HEK293 (cell line): Measurements from ENCODE around the gene ITGB4.

Source experiments
- BCL6B ChIP-seq: fragments of 450-650 bp; formaldehyde crosslinking; IDR thresholded peaks from 2 replicates; pipeline ENCODE4 v1.5.1; 2017; ENCODE audit warnings: missing biosample characterization, missing genetic modification characterization
- CTCF ChIP-seq: fragments of 450-650 bp; formaldehyde crosslinking; IDR thresholded peaks from 2 replicates; pipeline ENCODE4 v1.5.1; 2016; ENCODE audit warnings: missing biosample characterization, missing genetic modification characterization
- ELK4 ChIP-seq: IDR thresholded peaks from 2 replicates; pipeline ENCODE4 v1.6.1; 2011; ENCODE audit warnings: mild to moderate bottlenecking, low read depth, low read length, borderline replicate concordance
- MEIS1 ChIP-seq: sonication (generic); formaldehyde crosslinking; IDR thresholded peaks from 2 replicates; pipeline ENCODE4 v1.8.1; 2022; ENCODE audit warnings: missing genetic modification reagents, mild to moderate bottlenecking, borderline replicate concordance
- REST ChIP-seq: fragments of 450-650 bp; formaldehyde crosslinking; IDR thresholded peaks from 2 replicates; pipeline ENCODE4 v1.5.1; 2016; ENCODE audit warnings: missing biosample characterization, missing genetic modification characterization
- SP3 ChIP-seq: fragments of 450-650 bp; formaldehyde crosslinking; IDR thresholded peaks from 2 replicates; pipeline ENCODE4 v1.5.1; 2016; ENCODE audit warnings: missing biosample characterization, missing genetic modification characterization
- ZNF155 ChIP-seq: fragments of 450-650 bp; formaldehyde crosslinking; IDR thresholded peaks from 2 replicates; pipeline ENCODE4 v1.5.1; 2016; ENCODE audit warnings: missing biosample characterization, missing genetic modification characterization
- ZNF302 ChIP-seq: fragments of 450-650 bp; formaldehyde crosslinking; IDR thresholded peaks from 2 replicates; pipeline ENCODE4 v1.5.1; 2016; ENCODE audit warnings: missing biosample characterization, missing genetic modification characterization, low read depth
- ZNF555 ChIP-seq: fragments of 450-650 bp; formaldehyde crosslinking; conservative IDR thresholded peaks from 2 replicates; pipeline ENCODE4 v1.5.1; 2017; ENCODE audit warnings: missing biosample characterization, mild to moderate bottlenecking, missing genetic modification characterization, inconsistent platforms
- ZNF76 ChIP-seq: fragments of 450-650 bp; formaldehyde crosslinking; IDR thresholded peaks from 2 replicates; pipeline ENCODE4; 2016; ENCODE audit warnings: low read depth, missing biosample characterization, missing genetic modification characterization, borderline replicate concordance
- ZNF792 ChIP-seq: fragments of 450-650 bp; formaldehyde crosslinking; IDR thresholded peaks from 2 replicates; pipeline ENCODE4 v1.5.1; 2016; ENCODE audit warnings: missing biosample characterization, missing genetic modification characterization
- ZNF830 ChIP-seq: fragments of 450-650 bp; IDR thresholded peaks from 2 replicates; pipeline ENCODE4 v1.5.0; 2018; ENCODE audit warnings: missing biosample characterization, missing genetic modification characterization, low read depth, mild to moderate bottlenecking, moderate library complexity

GRCh38 chr17:75727391-75727790 is 6.1 kb downstream of the ITGB4 start:
- TF ChIP-seq ZNF555 (tag by site-specific recombination) (no peak), REST (tag by site-specific recombination) (no peak), MEIS1 (CRISPR knock-in tag) (no peak), CTCF (no peak), BCL6B (tag by site-specific recombination) (no peak), ZNF302 (tag by site-specific recombination) (no peak), ZNF155 (tag by site-specific recombination) (no peak), ZNF830 (tag by site-specific recombination) (no peak), ZNF76 (tag by site-specific recombination) (no peak), ZNF792 (no peak), SP3 (tag by site-specific recombination) (no peak), ELK4 (no peak)
